Epidermal melanocyte (primary cell): ENCODE measurements around the gene TMEM244.
"Not testable (repeated sequence)": the region's sequence is repeated elsewhere in the genome, so short reads cannot be mapped to it uniquely, and the experiment has no call there.

ENCODE experiments used
- DNase-seq: peaks from one replicate; pipeline ENCODE4 v3.0.0; 2011; ENCODE audit warnings: low spot score; ENCODE audit not compliant: insufficient read length

Gene TMEM244

GRCh38 chr6:129817332-129817731, 43.8 kb downstream of the TMEM244 start:
- DNase-seq = no peak

GRCh38 chr6:129812145-129812777, 48.9 kb downstream of the TMEM244 start:
- no peak for DNase-seq

GRCh38 chr6:129807141-129807540, 54.0 kb downstream of the TMEM244 start:
- DNase-seq = not testable (repeated sequence)

GRCh38 chr6:129802920-129803319, 58.2 kb downstream of the TMEM244 start:
- not testable (repeated sequence) for DNase-seq

- no peak for DNase-seq
Observed at GRCh38 chr6:129801909-129802308, 59.2 kb downstream of the TMEM244 start.

GRCh38 chr6:129795261-129795660, 65.9 kb downstream of the TMEM244 start:
- no peak for DNase-seq

- DNase-seq = no peak
Observed at GRCh38 chr6:129793447-129793846, 67.7 kb downstream of the TMEM244 start.

GRCh38 chr6:129792049-129792448, 69.1 kb downstream of the TMEM244 start:
- no peak for DNase-seq

- DNase-seq = no peak
Observed at GRCh38 chr6:129790785-129791184, 70.3 kb downstream of the TMEM244 start.

- DNase-seq = no peak
Observed at GRCh38 chr6:129789974-129790373, 71.1 kb downstream of the TMEM244 start.

GRCh38 chr6:129787816-129788215, 73.3 kb downstream of the TMEM244 start:
- no peak for DNase-seq

GRCh38 chr6:129786548-129786947, 74.6 kb downstream of the TMEM244 start:
- DNase-seq = no peak

GRCh38 chr6:129785756-129786135, 75.4 kb downstream of the TMEM244 start:
- no peak for DNase-seq

GRCh38 chr6:129785047-129785755, 75.9 kb downstream of the TMEM244 start:
- no peak for DNase-seq
